NT2/D1 (cell line): ENCODE measurements around the gene ZNRF1.

Experiments used
- SUZ12 ChIP-seq: IDR thresholded peaks from 2 replicates; pipeline ENCODE4 v1.6.1; 2011; ENCODE audit not compliant: insufficient read length, insufficient read depth; ENCODE audit errors: extremely low read depth
- YY1 ChIP-seq: IDR thresholded peaks from 2 replicates; pipeline ENCODE4 v1.6.1; 2011; ENCODE audit not compliant: insufficient read length, insufficient read depth
- ZNF274 ChIP-seq: IDR thresholded peaks from 2 replicates; pipeline ENCODE4 v1.6.1; 2011; ENCODE audit warnings: mild to moderate bottlenecking, low read depth, low read length

DNA sequence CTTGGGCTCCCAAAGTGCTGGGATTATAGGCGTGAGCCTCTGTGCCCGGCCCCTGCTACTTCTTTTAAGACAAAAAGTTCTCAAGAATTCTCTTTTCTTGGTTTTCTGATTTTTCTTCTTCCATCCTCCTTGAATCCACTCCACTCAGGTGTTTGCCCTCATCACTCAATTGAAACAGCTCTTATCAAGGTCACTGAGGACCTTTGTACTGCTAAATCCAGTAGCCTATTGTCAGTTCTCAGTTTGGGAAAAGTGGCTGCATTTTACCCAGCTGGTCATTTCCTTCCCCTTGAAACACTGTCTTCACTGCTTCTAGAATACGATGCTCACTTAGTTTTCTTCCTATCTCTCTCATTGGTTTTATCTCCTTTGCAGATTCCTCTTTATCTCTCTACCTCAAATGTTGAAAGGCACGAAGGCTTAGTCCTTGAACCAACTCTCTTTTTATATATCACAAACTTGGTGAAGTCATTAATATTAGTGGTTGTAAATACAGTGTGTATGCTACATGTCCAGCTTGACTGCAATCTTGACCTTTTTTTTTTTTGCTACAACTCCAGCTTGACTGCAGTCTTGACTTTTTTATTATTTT lies 29.8 kb downstream of the ZNRF1 start:
- TF ChIP-seq SUZ12, result no peak
- TF ChIP-seq ZNF274, result no peak
- no peak for TF ChIP-seq YY1
